Lower leg skin (tissue), 3 donors: ENCODE data around the gene STIM1.

Source experiments
- POLR2A ChIP-seq, 2 donors: fragments of 450-650 bp; IDR thresholded peaks; one replicate each; pipeline ENCODE4 v1.6.1; 2016 to 2017; ENCODE audit warnings: antibody characterized with exemption in 2 of 2, mild to moderate bottlenecking in 1 of 2, moderate library complexity in 1 of 2
- TF ChIP-seq, protein P1 (sequence below), 3 donors: fragments of 450-650 bp; IDR thresholded peaks; one replicate each; pipeline ENCODE4 v1.5.1; 2016; ENCODE audit warnings: antibody characterized with exemption in 3 of 3, mild to moderate bottlenecking in 3 of 3, moderate library complexity in 2 of 3

DNA sequence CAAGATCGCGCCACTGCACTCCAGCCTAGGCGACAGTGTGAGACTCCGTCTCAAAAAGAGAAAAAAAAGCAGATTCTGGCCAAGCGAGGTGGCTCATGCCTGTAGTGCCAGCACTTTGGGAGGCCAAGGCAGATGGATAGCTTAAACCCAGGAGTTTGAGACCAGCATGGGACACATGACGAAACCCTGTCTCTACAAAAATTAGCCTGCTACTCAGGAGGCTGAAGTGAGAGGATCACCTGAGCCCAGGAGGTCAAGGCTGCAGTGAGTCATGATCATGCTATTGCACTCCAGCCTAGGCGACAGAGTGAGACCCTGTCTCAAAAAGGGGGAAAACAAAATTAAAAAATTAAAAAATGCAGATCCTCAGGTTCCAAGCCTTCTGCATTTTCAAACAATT, 33.2 kb upstream of the STIM1 start:
- TF ChIP-seq, protein P1, sequence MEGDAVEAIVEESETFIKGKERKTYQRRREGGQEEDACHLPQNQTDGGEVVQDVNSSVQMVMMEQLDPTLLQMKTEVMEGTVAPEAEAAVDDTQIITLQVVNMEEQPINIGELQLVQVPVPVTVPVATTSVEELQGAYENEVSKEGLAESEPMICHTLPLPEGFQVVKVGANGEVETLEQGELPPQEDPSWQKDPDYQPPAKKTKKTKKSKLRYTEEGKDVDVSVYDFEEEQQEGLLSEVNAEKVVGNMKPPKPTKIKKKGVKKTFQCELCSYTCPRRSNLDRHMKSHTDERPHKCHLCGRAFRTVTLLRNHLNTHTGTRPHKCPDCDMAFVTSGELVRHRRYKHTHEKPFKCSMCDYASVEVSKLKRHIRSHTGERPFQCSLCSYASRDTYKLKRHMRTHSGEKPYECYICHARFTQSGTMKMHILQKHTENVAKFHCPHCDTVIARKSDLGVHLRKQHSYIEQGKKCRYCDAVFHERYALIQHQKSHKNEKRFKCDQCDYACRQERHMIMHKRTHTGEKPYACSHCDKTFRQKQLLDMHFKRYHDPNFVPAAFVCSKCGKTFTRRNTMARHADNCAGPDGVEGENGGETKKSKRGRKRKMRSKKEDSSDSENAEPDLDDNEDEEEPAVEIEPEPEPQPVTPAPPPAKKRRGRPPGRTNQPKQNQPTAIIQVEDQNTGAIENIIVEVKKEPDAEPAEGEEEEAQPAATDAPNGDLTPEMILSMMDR (IDR thresholded peaks at IDR 0.05), result no peak
- TF ChIP-seq POLR2A (IDR thresholded peaks at IDR 0.05), result no peak
